ENCODE results near the gene OR6B1.
"Not testable (repeated sequence)": the region's sequence is repeated elsewhere in the genome, so short reads cannot be mapped to it uniquely, and the experiment has no call there.

Gene OR6B1

DNA sequence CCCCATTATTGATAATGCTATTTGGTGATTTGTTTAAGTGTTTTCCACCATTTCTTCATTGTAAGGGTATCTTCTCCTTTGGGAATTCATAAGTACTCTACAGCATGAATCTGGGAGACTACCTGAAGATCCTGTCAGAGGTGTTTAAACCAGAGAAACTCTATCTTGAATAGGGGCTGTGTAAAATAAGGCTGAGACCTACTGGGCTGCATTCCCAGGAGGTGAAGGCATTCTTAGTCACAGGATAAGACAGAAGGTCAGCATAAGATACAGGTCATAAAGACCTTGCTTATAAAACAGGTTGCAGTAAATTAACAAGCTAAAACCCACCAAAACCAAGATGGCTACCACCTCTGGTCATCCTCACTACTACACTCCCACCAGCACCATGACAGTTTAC, 35.3 kb downstream of the OR6B1 start:
- Histone ChIP-seq H3K9ac (no peak overlapping the region), H3K36me3 (no peaks in the 10 kb centered on the region), H3K4me3 (no peak overlapping the region), H3K9me3 (no peaks in the 10 kb centered on the region), H4K20me1 (no peaks in the 10 kb centered on the region), H3K27ac (no peak overlapping the region), H3K4me2 (no peak overlapping the region), H3K4me1 (no peaks in the 10 kb centered on the region), H3K27me3 (no peaks in the 10 kb centered on the region)
- TF ChIP-seq Cebpa-rat (IDR thresholded peaks at IDR 0.05), result no peak

DNA sequence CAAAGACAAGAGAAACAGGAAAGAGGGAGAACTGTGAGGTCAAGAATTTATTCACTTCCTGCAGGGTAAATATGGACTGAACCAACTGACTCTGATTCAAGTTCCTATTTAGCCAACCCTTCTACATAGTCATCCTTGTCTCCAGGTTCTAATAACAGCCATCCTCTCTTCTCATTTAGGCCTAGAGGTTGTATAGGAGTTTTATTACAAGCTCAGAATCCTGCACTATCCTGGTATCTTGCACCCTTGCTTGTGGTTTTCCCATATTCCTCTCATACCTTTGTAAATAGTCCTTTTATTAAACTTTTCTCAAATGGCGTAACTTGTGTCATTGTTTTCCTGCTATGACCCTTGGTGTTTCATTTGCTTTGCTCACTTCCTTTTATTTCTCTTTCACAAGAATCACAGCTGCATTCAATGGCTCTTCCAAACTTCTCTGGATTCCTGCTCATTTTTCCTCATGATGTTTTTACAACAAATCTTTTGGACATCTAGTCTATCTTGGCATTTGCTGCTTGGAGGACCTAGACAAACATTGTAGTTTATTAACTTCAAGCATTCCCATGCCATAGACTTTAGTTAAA, 36.3 kb downstream of the OR6B1 start:
- H3K27ac ChIP-seq, result no peak overlapping the region
- TF ChIP-seq Cebpa-rat (IDR thresholded peaks at IDR 0.05), result no peak
- no peaks in the 10 kb centered on the region for H3K9me3 ChIP-seq
- H3K4me3 ChIP-seq, result no peak overlapping the region
- no peaks in the 10 kb centered on the region for H3K36me3 ChIP-seq
- no peaks in the 10 kb centered on the region for H3K4me1 ChIP-seq
- H4K20me1 ChIP-seq, result no peaks in the 10 kb centered on the region
- H3K9ac ChIP-seq, result no peak overlapping the region
- no peak overlapping the region for H3K4me2 ChIP-seq
- H3K27me3 ChIP-seq, result no peaks in the 10 kb centered on the region

DNA sequence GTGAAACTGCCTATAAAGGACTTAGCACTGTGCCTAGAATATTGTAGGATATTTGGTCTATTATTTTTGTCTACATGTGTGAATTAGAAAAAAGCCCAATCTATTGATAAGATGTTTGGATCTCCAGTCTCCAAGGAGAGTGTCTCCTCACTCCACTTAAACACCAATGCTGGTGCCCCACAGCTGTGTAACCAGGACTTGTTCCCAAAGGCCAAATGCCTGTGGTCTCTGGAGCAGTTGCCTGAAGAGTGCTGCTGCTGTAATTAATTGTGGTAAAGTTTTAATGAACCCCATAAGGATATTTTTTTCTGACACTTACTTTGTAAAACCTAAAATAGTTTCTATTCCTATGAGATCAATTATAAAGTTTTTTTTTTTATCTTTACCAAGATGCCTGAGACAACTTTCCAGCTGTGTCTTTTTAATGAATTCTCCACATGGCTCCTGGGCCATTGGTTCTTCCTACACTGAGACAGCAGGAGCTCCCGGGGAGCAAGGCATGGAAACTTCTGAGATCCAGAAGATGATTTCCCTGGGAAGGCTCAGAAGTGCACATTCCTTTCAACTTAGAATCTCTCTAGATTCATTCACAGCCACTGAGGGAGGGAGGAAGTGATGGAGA, 37.4 kb downstream of the OR6B1 start:
- Histone ChIP-seq H3K9ac (no peak overlapping the region), H4K20me1 (no peaks in the 10 kb centered on the region), H3K27ac (no peak overlapping the region), H3K36me3 (no peaks in the 10 kb centered on the region), H3K4me3 (no peak overlapping the region), H3K27me3 (no peaks in the 10 kb centered on the region), H3K9me3 (no peaks in the 10 kb centered on the region), H3K4me1 (no peaks in the 10 kb centered on the region), H3K4me2 (no peak overlapping the region)
- TF ChIP-seq Cebpa-rat (IDR thresholded peaks at IDR 0.05), result no peak

DNA sequence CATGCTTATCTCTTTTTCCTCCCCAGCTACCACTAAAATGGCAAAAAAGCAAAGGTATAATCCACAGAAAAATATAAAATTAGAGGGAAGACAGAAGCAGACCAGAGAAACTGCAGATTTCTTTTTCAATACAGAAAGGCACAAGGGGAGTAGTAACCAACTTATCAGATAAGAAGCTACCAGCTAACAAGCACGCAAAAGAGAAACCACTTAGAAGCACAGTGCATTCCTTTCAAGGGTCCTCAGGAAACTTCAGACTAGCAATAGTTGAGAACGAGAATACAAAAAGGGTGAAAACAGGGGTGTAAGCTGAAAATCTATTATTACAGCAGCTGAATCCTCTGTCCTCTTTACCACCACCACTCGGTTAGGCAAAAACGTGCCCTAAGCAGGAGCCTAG, 38.8 kb downstream of the OR6B1 start:
- Histone ChIP-seq H3K27ac (no peak overlapping the region), H3K36me3 (no peaks in the 10 kb centered on the region), H3K27me3 (no peaks in the 10 kb centered on the region), H3K4me3 (no peak overlapping the region), H3K9me3 (no peaks in the 10 kb centered on the region), H4K20me1 (no peaks in the 10 kb centered on the region), H3K9ac (no peak overlapping the region), H3K4me2 (no peak overlapping the region), H3K4me1 (no peaks in the 10 kb centered on the region)
- TF ChIP-seq Cebpa-rat (IDR thresholded peaks at IDR 0.05), result no peak

DNA sequence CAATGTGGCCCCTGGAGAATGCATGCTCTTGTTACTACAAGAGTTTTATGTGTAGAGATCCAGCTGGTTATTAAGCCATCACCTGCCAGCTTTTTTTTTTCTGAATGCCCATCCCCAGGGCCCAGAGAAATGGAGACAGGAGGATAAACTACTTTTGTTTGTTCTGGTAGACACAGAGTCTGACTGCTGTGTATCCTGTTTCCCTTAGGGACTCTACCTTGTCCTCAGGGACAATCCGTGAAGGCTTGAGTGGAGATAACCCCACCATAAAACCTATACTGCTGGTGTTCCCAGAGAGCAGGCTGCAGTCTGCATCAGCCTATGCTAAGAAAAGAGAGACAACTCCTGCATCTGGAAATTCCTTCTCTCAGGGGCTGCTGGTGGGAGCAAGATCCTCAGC, 48.5 kb downstream of the OR6B1 start, which contains the start of gene OR2A5:
Gene OR2A5 (plus strand): TSS at position 301 of the 400 bp plus-strand sequence. CDS start 1,454 bp downstream, outside the sequence.
- H3K27me3 ChIP-seq, result no peaks in the 10 kb centered on the region
- H3K4me3 ChIP-seq, result no peak within 1 kb of the TSS
- H3K9ac ChIP-seq, result no peak within 1 kb of the TSS
- H3K9me3 ChIP-seq, result no peaks in the 10 kb centered on the region
- H3K36me3 ChIP-seq, result no peaks in the 10 kb centered on the region
- no peak within 1 kb of the TSS for H3K4me2 ChIP-seq
- H3K27ac ChIP-seq, result no peak within 1 kb of the TSS
- no peaks in the 10 kb centered on the region for H4K20me1 ChIP-seq
- no peaks in the 10 kb centered on the region for H3K4me1 ChIP-seq
- TF ChIP-seq Cebpa-rat (IDR thresholded peaks at IDR 0.05), result no peak

DNA sequence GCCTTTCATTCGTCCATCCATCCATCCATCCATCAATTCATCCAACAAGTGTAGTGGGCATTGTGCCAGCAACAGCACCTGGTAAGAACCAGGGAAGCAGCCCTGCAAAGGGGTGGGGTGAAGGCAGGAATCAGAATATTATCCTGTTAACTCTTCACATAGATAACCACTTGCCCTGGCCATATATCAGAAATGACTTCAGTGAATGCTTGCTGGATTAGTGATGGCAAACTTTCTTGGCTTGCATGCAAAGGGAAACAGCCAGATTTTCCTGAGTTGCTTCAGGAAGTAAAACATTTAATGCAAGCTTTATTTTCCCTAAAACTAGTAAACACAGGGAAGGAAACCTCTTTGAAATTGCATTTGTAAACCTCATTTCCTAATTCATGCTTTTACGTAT, 49.4 kb downstream of the OR6B1 start:
- TF ChIP-seq Cebpa-rat (IDR thresholded peaks at IDR 0.05), result no peak
- Histone ChIP-seq H3K36me3 (no peaks in the 10 kb centered on the region), H3K4me1 (no peaks in the 10 kb centered on the region), H3K4me3 (no peak overlapping the region), H3K9me3 (no peaks in the 10 kb centered on the region), H4K20me1 (no peaks in the 10 kb centered on the region), H3K9ac (no peak overlapping the region), H3K27ac (no peak overlapping the region), H3K27me3 (no peaks in the 10 kb centered on the region), H3K4me2 (no peak overlapping the region)

DNA sequence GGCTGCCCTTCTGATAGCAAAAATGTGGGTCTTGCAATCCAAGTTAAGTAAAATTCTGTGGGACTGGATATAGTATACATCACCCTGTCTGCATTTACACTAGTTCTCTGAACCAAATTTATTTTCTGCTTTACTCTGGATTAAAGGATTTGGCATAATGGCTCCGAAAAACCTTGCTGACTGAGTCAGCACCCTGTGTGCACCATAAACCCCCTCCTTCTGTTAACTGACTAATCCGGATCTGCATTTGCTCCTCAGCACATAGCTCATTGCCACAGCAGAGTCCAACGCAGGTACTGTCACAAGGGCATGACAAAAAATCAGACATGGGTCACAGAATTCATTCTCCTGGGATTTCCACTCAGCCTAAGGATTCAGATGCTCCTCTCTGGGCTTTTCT, 50.0 kb downstream of the OR6B1 start:
- H3K27ac ChIP-seq, result no peak overlapping the region
- TF ChIP-seq Cebpa-rat (IDR thresholded peaks at IDR 0.05), result no peak

DNA sequence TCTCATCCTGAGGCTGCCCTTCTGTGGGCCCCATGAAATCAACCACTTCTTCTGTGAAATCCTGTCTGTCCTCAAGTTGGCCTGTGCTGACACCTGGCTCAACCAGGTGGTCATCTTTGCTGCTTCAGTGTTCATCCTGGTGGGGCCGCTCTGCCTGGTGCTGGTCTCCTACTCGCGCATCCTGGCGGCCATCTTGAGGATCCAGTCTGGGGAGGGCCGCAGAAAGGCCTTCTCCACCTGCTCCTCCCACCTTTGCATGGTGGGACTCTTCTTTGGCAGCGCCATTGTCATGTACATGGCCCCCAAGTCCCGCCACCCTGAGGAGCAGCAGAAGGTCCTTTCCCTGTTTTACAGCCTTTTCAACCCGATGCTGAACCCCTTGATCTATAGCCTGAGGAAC, 50.8 kb downstream of the OR6B1 start:
- not testable (repeated sequence) for H4K20me1 ChIP-seq, H3K4me1 ChIP-seq, H3K36me3 ChIP-seq, H3K4me2 ChIP-seq, H3K4me3 ChIP-seq, H3K9me3 ChIP-seq, H3K9ac ChIP-seq, H3K27me3 ChIP-seq, H3K27ac ChIP-seq

More for the DNA sequence above, 50.0 kb downstream of the OR6B1 start:
- Histone ChIP-seq H3K27me3 (no peaks in the 10 kb centered on the region), H3K4me3 (no peak overlapping the region), H3K4me2 (no peak overlapping the region), H3K9me3 (no peaks in the 10 kb centered on the region), H3K36me3 (no peaks in the 10 kb centered on the region), H3K9ac (no peak overlapping the region), H4K20me1 (no peaks in the 10 kb centered on the region), H3K4me1 (no peaks in the 10 kb centered on the region)

DNA sequence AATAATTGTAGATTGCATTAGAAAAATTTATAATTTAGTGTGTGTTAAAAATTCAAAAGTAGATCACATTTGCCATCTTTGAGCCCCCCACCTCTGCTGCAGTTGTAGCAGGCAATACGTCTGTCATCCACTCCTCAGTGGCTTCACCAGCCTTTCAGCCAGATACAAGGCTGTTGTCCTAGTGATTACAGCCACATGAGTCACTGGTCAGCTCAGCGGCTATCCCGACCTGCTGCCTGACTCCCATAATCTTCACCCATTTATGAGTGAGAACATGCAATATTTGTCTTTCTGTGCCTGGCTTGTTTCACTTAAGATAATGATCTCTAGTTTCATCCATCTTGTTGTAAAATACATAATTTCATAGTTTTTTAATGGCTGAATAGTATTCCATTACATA, 57.8 kb downstream of the OR6B1 start:
- Histone ChIP-seq H3K4me1 (no peaks in the 10 kb centered on the region), H3K36me3 (no peaks in the 10 kb centered on the region), H3K27ac (no peak overlapping the region), H3K9me3 (peaks cover 7% of the 10 kb centered on the region; the same call in 1 of the 2 replicates), H3K4me2 (no peak overlapping the region), H3K9ac (no peak overlapping the region), H3K4me3 (no peak overlapping the region), H3K27me3 (no peaks in the 10 kb centered on the region), H4K20me1 (no peaks in the 10 kb centered on the region)
- no peak for TF ChIP-seq Cebpa-rat (IDR thresholded peaks at IDR 0.05)

Data from BLaER1 (cell line).